Ishikawa (cell line): ENCODE results near the gene MRPL36.

Experiments
- CREB1 ChIP-seq: IDR thresholded peaks from 2 replicates; pipeline ENCODE4 v1.6.1; 2012; ENCODE audit warnings: low read depth
- RAD21 ChIP-seq: IDR thresholded peaks from 2 replicates; pipeline ENCODE4 v1.6.1; 2012; ENCODE audit warnings: low read depth
- TAF1 ChIP-seq: IDR thresholded peaks from 2 replicates; pipeline ENCODE4 v1.6.1; 2012; ENCODE audit warnings: low read depth, mild to moderate bottlenecking
- YY1 ChIP-seq: IDR thresholded peaks from 2 replicates; pipeline ENCODE4 v1.6.1; 2012; ENCODE audit warnings: low read depth
- TF ChIP-seq, protein P1 (sequence below): IDR thresholded peaks from 2 replicates; pipeline ENCODE4 v1.6.1; 2012; ENCODE audit warnings: low read depth, mild to moderate bottlenecking
- TF ChIP-seq, protein P2 (sequence below): IDR thresholded peaks from 2 replicates; pipeline ENCODE4 v1.6.1; 2012

DNA sequence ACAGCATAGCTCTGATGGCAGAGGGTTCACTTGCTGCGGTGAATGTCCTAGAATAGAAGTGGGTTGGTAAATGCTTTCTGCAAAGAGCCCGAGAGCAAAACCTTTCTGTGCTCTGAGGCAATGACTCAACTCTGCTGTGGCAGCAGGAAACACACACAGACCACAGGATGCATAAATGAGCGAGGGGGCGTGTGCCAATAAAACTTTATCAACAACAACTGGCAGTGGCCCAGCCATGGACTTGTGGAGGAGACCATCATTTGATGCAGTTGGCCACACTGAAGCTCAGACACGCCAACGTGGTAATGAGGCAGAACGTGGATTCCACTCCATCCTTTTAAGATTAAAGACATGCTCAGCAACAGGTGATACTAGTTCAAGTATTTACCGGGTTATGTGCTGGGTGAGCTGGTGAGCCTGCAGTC is 6.8 kb downstream of the MRPL36 start:
- TF ChIP-seq, protein P1, sequence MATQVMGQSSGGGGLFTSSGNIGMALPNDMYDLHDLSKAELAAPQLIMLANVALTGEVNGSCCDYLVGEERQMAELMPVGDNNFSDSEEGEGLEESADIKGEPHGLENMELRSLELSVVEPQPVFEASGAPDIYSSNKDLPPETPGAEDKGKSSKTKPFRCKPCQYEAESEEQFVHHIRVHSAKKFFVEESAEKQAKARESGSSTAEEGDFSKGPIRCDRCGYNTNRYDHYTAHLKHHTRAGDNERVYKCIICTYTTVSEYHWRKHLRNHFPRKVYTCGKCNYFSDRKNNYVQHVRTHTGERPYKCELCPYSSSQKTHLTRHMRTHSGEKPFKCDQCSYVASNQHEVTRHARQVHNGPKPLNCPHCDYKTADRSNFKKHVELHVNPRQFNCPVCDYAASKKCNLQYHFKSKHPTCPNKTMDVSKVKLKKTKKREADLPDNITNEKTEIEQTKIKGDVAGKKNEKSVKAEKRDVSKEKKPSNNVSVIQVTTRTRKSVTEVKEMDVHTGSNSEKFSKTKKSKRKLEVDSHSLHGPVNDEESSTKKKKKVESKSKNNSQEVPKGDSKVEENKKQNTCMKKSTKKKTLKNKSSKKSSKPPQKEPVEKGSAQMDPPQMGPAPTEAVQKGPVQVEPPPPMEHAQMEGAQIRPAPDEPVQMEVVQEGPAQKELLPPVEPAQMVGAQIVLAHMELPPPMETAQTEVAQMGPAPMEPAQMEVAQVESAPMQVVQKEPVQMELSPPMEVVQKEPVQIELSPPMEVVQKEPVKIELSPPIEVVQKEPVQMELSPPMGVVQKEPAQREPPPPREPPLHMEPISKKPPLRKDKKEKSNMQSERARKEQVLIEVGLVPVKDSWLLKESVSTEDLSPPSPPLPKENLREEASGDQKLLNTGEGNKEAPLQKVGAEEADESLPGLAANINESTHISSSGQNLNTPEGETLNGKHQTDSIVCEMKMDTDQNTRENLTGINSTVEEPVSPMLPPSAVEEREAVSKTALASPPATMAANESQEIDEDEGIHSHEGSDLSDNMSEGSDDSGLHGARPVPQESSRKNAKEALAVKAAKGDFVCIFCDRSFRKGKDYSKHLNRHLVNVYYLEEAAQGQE = no peak
- TF ChIP-seq TAF1 (no peak), RAD21 (no peak), CREB1 (no peak), YY1 (no peak)
- TF ChIP-seq, protein P2, sequence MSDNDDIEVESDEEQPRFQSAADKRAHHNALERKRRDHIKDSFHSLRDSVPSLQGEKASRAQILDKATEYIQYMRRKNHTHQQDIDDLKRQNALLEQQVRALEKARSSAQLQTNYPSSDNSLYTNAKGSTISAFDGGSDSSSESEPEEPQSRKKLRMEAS = no peak
